Measurements from ENCODE around the gene SREBF2. TPM values are rescaled to one million over a fixed set of nuclear protein-coding genes. Genes with fewer than 3 reads are reported as not detected.

SREBF2 gene
- polyA plus RNA-seq, 1 donor from 2014 or later: 73.0 TPM

GRCh38 chr22:41870786-41871185 lies 37.9 kb downstream of the SREBF2 start:
- Histone ChIP-seq H3F3A (ENCODE audit: insufficient read depth, low read length, poor library complexity, severe bottlenecking) (no peaks in the 10 kb centered on the region), H3K4me2 (ENCODE audit: low read length) (no peak overlapping the region), H3K79me2 (replicated peaks; ENCODE audit: insufficient read depth, low read length) (peaks cover 9% of the 10 kb centered on the region), H3K9ac (ENCODE audit: low read length) (no peak overlapping the region), H2AFZ (ENCODE audit: low read depth, low read length) (no peak overlapping the region), H3K4me3 (ENCODE audit: low read length) (no peak overlapping the region), H4K20me1 (ENCODE audit: insufficient read depth) (no peaks in the 10 kb centered on the region), H3K9me2 (ENCODE audit: insufficient read depth, low read length) (no peaks in the 10 kb centered on the region), H3K27me3 (ENCODE audit: insufficient read depth, low read depth, low read length) (no peaks in the 10 kb centered on the region), H3K27ac (ENCODE audit: low read length) (no peak overlapping the region), H3K9me3 (ENCODE audit: low read length) (no peaks in the 10 kb centered on the region), H3K36me3 (ENCODE audit: insufficient read depth, low read length) (peaks cover 4% of the 10 kb centered on the region)
- TF ChIP-seq EZH2 (IDR thresholded peaks at IDR 0.05; ENCODE audit: borderline replicate concordance, insufficient read depth, low read length, poor library complexity, severe bottlenecking): no peak
- TF ChIP-seq TAF1 (IDR thresholded peaks at IDR 0.05; ENCODE audit: low read depth): no peak
- TF ChIP-seq REST (IDR thresholded peaks at IDR 0.05; ENCODE audit: borderline replicate concordance): no peak
- TF ChIP-seq MXI1 (conservative IDR thresholded peaks at IDR 0.05; ENCODE audit: poor library complexity, severe bottlenecking): no peak
- TF ChIP-seq POLR2AphosphoS5 (IDR thresholded peaks at IDR 0.05): no peak
- TF ChIP-seq SMC3 (conservative IDR thresholded peaks at IDR 0.05; ENCODE audit: poor library complexity): no peak
- TF ChIP-seq EP300 (conservative IDR thresholded peaks at IDR 0.05; ENCODE audit: poor library complexity, severe bottlenecking): no peak
- TF ChIP-seq RAD21 (conservative IDR thresholded peaks at IDR 0.05): no peak
- no peak for TF ChIP-seq CTCF (IDR thresholded peaks at IDR 0.05; ENCODE audit: poor library complexity, severe bottlenecking)

GRCh38 chr22:41873391-41873790 lies 40.5 kb downstream of the SREBF2 start:
- peaks cover 4% of the 10 kb centered on the region for H3K36me3 ChIP-seq (ENCODE audit: insufficient read depth, low read length)
- no peak overlapping the region for H3K9ac ChIP-seq (ENCODE audit: low read length)

DNA sequence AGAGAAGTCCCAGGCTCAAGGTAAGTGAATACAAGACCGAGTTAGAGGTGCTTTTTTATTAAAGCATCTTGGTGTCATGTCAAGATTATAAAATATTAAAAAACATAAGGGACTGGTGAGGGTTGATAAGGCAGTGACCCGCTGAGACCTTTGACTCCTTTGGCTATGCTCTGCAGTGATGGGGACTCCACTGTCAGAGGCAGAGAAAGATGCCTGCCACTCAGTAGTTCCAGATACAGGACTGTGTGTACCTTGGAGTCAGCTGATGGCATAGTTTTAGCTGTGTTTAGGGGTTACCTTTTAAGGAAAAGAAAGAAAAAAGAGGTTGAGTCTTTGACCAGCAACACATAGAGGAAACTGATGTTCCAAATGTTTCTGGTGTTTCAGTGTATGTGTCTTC lies 41.2 kb downstream of the SREBF2 start:
- Histone ChIP-seq H4K20me1 (ENCODE audit: insufficient read depth) (no peaks in the 10 kb centered on the region), H3K27ac (ENCODE audit: low read length) (no peak overlapping the region), H3K36me3 (ENCODE audit: insufficient read depth, low read length) (peaks cover 4% of the 10 kb centered on the region), H3F3A (ENCODE audit: insufficient read depth, low read length, poor library complexity, severe bottlenecking) (no peaks in the 10 kb centered on the region), H3K4me2 (ENCODE audit: low read length) (no peak overlapping the region), H2AFZ (ENCODE audit: low read depth, low read length) (no peak overlapping the region), H3K9me2 (ENCODE audit: insufficient read depth, low read length) (no peaks in the 10 kb centered on the region), H3K9me3 (ENCODE audit: low read length) (no peaks in the 10 kb centered on the region), H3K79me2 (replicated peaks; ENCODE audit: insufficient read depth, low read length) (no peaks in the 10 kb centered on the region), H3K9ac (ENCODE audit: low read length) (no peak overlapping the region), H3K4me3 (ENCODE audit: low read length) (no peak overlapping the region), H3K27me3 (ENCODE audit: insufficient read depth, low read depth, low read length) (no peaks in the 10 kb centered on the region)
- TF ChIP-seq MXI1 (conservative IDR thresholded peaks at IDR 0.05; ENCODE audit: poor library complexity, severe bottlenecking): no peak

More at GRCh38 chr22:41873391-41873790, 40.5 kb downstream of the SREBF2 start:
- Histone ChIP-seq H3K27ac (ENCODE audit: low read length) (no peak overlapping the region), H2AFZ (ENCODE audit: low read depth, low read length) (no peak overlapping the region), H3K9me3 (ENCODE audit: low read length) (no peaks in the 10 kb centered on the region), H3K27me3 (ENCODE audit: insufficient read depth, low read depth, low read length) (no peaks in the 10 kb centered on the region), H3K4me3 (ENCODE audit: low read length) (no peak overlapping the region), H3K9me2 (ENCODE audit: insufficient read depth, low read length) (no peaks in the 10 kb centered on the region), H4K20me1 (ENCODE audit: insufficient read depth) (no peaks in the 10 kb centered on the region), H3F3A (ENCODE audit: insufficient read depth, low read length, poor library complexity, severe bottlenecking) (no peaks in the 10 kb centered on the region), H3K79me2 (replicated peaks; ENCODE audit: insufficient read depth, low read length) (no peaks in the 10 kb centered on the region), H3K4me2 (ENCODE audit: low read length) (no peak overlapping the region)
- no peak for TF ChIP-seq SMC3 (conservative IDR thresholded peaks at IDR 0.05; ENCODE audit: poor library complexity)
